GM12874 (cell line): ENCODE measurements around the gene ANKRD28.

Source experiments
- TF ChIP-seq, protein P1 (sequence below): IDR thresholded peaks from 2 replicates; pipeline ENCODE4 v1.5.1; 2011; ENCODE audit warnings: low read depth, mild to moderate bottlenecking, control low read depth, low read length, moderate library complexity; ENCODE audit not compliant: insufficient read depth

The ANKRD28 gene

DNA sequence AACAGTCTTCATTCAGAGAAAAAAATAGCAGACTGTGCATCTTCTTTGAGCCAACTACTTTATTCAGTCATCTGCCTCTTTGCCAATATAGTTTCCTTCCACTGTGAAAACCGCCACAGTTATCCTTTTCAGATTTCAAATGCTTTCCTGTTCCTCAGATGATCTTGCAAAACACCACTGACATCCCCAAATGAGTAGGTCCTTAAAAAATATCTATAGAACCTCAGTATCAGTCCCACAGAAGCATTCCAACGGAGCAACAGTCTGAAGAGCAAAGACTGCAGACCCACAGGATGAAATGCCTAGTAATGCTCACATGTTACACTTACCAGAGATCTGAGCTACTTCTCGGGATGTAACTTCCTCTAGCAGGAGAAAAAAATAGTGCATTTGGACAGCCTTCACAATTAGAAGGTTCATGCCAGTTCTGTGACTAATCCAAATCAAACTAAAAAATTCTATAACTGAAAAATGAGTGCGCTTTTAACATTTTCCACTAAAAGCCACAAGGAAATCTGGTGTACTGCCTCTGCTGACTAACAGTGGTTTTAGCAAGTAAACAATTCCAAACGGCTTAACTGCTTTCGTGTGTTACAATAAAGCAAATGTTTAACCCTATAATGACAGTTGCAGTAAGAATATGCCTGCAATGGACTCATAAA is at the start of gene ANKRD28:
TSS of gene ANKRD28 (minus strand) at position 338 of the 662 bp plus-strand sequence. CDS start 1,458 bp downstream, outside the sequence.
- TF ChIP-seq, protein P1, sequence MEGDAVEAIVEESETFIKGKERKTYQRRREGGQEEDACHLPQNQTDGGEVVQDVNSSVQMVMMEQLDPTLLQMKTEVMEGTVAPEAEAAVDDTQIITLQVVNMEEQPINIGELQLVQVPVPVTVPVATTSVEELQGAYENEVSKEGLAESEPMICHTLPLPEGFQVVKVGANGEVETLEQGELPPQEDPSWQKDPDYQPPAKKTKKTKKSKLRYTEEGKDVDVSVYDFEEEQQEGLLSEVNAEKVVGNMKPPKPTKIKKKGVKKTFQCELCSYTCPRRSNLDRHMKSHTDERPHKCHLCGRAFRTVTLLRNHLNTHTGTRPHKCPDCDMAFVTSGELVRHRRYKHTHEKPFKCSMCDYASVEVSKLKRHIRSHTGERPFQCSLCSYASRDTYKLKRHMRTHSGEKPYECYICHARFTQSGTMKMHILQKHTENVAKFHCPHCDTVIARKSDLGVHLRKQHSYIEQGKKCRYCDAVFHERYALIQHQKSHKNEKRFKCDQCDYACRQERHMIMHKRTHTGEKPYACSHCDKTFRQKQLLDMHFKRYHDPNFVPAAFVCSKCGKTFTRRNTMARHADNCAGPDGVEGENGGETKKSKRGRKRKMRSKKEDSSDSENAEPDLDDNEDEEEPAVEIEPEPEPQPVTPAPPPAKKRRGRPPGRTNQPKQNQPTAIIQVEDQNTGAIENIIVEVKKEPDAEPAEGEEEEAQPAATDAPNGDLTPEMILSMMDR: 0 out of 2 replicates have a peak, but pooled peaks have one; percentile 13

DNA sequence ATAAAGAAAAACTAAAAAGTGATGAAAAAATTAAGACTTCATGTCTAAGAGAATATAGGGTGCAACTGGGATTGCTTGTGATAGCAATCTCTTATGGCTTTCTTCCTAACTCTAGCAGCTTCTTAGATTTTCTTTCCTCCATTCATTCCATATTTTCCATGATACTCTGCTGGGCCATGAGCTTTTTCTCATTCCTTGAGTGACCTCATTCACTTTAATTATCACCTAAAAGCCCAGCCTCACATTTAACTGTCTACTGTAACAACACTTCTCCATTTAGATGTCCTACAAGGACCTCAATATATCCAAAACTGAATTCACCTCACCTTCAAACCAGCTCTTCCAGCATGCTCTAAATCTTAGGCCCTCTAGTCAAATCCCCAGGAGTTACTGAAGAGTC is 49.5 kb upstream of the ANKRD28 start:
- TF ChIP-seq, protein P1: no peak

DNA sequence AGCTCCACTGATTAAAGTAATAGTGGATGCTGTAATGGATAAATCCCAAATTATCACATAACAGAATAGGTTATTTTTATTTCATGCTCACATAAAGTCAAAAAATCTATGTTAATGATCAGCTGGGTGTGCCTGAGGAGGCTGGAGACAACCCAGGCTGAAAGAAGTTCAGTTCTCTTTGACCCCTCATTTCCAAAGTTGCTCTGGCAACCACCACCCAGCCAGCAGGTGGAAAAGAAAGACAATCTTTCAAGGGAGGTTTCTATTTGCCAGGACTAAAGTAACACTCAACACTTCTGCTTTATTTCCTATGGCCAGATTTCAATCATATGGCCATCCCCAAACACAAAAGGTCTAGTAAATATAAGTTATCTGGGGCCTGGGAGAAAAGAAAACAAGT is 48.8 kb upstream of the ANKRD28 start:
- TF ChIP-seq, protein P1: no peak

DNA sequence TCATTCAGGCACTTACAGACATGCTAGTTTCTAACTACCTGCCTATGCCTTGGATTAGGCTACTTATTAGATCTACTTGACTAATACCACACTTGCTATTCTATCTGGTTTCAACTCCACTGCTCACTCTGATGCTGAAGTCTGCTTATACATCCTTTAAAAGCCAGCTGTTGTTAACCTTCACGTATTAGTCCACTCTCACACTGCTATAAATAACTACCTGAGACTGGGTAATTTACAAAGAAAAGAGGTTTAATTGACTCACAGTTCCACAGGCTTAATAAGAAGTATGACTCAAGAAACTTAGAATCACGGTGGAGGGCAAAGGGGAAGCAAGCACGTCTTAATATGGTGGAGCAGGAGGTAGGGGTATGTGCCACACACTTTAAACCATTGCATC is 47.7 kb upstream of the ANKRD28 start:
- TF ChIP-seq, protein P1: no peak

DNA sequence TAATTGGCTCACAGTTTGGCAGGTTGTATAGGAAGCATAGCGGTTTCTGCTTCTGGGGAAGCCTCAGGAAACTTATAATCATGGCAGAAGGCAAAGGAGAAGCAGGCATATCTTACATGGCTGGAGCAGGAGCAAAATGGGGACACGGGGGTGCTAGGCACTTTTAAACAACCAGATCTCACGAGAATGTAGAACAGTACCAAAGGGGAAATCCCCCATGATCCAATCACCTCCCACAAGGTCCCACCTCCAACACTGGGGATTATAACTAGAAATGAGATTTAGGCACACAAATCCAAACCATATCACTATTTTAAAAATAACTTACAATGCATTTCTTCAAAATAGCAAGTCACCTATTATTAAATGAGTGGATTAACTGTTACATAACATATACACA is 47.1 kb upstream of the ANKRD28 start:
- TF ChIP-seq, protein P1: no peak

DNA sequence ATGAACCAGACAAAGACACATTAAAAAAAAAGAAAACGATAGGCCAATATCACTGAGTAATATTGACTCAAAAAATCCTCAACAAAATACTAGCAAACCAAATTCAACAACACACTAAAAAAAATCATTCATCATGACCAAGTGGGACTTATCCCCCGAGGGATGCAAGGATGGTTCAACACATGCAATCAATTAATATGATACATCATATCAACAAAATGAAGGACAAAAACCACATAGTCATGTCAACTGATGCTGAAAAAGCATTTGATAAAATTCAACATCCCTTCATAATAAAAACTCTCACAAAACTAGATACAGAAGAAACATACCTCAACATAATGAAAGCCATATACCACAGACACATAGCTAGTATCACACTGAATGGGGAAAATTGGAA is 41.8 kb upstream of the ANKRD28 start:
- TF ChIP-seq, protein P1: no peak

DNA sequence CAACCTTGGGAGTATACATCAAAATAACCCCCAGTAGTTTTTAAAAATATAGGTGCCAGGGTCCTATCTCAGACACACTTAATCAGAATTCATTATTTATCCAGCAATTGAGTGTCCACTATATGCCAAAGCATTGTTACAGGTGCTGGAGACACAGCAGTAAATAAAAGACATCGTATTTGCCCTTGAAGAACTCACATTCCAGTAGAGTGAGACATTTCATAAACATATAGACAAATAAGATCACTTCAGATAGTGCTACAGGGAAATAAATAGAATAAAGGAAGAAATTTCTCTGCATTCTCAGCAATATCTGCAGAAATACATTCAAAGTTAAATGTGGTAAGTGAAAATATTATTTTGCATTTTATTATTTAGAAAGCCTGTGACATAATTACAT is 34.1 kb upstream of the ANKRD28 start:
- TF ChIP-seq, protein P1: no peak

DNA sequence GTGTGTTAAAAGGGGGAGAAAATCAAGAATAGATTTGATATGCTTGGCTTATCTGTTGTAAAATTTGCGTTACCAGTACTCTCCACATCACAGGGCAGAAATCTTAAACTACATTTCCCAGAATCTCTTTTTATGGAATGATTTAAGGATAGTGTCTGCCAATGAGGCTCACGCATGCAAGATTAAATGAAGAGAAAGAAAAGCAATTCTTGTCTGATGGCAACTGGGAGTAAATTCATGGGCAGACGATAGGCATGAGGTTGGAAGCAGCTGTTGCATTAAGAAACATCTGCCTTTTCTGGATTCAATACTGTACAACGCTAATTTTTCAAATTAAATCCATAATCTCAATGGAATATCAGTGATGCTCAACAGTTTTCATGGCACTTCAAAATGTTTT is 27.2 kb upstream of the ANKRD28 start:
- TF ChIP-seq, protein P1: no peak
